Measurements from ENCODE around the gene CDK14.

Gene CDK14

DNA sequence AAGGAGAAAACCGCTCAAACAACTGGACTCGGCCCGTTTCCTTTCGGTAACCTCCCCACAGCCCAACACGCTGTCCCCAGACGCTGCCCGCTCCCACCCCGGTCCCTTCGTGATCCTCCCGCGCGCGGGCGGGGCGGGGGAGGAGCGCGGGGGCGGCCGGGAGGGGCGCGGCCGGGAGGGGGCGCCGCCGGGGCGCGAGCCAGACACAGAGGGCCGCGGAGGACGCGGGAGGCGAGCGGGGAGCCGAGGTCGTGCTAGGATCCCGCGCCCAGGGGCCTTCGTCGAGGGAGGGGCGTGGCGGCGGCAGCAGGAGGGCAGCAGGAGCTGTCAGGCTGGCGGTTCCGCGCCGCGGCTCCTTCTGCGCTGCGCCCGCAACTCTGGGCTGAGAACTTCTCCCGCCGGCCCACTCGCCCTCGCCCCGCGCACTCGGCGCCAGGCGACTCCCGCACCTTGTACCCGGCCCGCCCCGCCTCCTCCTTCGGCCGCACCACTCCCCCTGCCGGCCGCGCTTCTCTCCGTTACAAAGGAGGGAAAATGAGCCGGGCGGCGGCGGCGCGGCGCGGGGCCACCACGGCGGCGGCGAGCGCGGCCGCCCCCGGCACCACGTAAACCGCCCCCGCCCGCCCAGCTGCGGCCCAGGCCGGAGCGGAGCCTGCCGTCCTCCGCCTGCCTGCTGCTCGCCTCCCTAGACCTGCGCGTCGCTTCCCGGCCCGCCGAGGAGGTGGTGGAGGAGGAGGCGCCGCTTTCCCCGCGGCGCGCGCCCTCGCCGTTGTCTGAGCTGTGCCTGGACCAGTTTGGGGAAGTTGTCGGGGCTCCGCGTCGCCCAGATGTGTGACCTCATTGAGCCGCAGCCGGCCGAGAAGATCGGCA is at the start of gene CDK14:
TSS of gene CDK14 (plus strand) at position 521 of the 870 bp plus-strand sequence. CDS start at position 828, 307 bp downstream.
- peak; percentile 77 for DNase-seq (ENCODE audit: extremely low spot score)
- CTCF ChIA-PET: interaction anchor here (0.7 to 3.0 kb wide), 22 partner anchors 8 to 437 kb away, joined by 3 to 16 read pairs (median 4); no protein-coding TSS in a partner anchor
- TF ChIP-seq, protein P1, sequence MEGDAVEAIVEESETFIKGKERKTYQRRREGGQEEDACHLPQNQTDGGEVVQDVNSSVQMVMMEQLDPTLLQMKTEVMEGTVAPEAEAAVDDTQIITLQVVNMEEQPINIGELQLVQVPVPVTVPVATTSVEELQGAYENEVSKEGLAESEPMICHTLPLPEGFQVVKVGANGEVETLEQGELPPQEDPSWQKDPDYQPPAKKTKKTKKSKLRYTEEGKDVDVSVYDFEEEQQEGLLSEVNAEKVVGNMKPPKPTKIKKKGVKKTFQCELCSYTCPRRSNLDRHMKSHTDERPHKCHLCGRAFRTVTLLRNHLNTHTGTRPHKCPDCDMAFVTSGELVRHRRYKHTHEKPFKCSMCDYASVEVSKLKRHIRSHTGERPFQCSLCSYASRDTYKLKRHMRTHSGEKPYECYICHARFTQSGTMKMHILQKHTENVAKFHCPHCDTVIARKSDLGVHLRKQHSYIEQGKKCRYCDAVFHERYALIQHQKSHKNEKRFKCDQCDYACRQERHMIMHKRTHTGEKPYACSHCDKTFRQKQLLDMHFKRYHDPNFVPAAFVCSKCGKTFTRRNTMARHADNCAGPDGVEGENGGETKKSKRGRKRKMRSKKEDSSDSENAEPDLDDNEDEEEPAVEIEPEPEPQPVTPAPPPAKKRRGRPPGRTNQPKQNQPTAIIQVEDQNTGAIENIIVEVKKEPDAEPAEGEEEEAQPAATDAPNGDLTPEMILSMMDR (IDR thresholded peaks at IDR 0.05; ENCODE audit: control extremely low read depth, extremely low read depth, low read depth, missing control alignments): peak; percentile 50
- POLR2A ChIA-PET: interaction anchor here (0.6 to 2.2 kb wide), 3 partner anchors 11 to 1691 kb away, joined by 4 to 7 read pairs (median 7); no protein-coding TSS in a partner anchor

DNA sequence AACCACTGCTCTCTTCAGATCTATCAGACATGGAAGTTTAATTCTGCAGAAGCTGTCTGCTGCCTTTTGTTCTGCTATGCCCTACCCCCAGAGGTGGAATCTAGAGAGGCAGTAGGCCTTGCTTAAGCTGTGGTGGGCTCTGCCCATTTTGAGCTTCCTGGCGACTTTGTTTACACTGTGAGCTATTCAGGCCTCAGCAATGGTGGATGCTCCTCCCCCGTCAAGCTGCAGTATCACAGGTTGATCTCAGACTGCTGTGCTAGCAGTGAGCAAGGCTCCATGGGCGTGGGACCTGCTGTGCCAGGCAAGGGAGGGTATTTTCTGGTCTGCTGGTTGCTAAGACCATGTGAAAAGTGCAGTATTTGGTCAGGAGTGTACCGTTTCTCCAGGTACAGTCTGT is 45.1 kb upstream of the CDK14 start:
- POLR2A ChIA-PET: no interaction called here

DNA sequence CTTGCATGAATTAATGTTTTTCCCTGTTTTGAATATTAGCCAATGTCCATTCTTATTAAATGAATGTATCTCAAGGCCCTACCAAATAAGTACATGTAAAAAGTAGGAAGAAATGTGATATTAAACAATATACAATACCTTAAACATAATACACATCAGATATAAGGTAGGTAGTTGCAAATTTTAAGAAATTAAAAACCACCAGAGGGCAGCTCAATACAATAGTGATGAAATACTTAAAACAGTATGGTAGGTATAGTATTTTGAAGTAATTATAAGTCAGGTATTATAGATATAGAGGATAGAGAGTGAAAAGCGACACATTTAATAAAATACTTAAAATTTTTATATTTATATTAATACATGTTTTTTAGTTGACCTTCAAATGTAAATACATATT is 43.6 kb upstream of the CDK14 start:
- POLR2A ChIA-PET: no interaction called here
- TF ChIP-seq, protein P1 (IDR thresholded peaks at IDR 0.05; ENCODE audit: control extremely low read depth, extremely low read depth, low read depth, missing control alignments): no peak
- DNase-seq (ENCODE audit: extremely low spot score): peak; percentile 15
- CTCF ChIA-PET: interaction anchor here (0.8 to 1.3 kb wide), 4 partner anchors 20 to 482 kb away, joined by 3 to 5 read pairs (median 4); no protein-coding TSS in a partner anchor

More for the DNA sequence above, 45.1 kb upstream of the CDK14 start:
- CTCF ChIA-PET: interaction anchor here (1.0 to 1.3 kb wide), 3 partner anchors 11 to 482 kb away, joined by 3 to 4 read pairs (median 3); no protein-coding TSS in a partner anchor
- TF ChIP-seq, protein P1 (IDR thresholded peaks at IDR 0.05; ENCODE audit: control extremely low read depth, extremely low read depth, low read depth, missing control alignments): no peak
- no peak for DNase-seq (ENCODE audit: extremely low spot score)

DNA sequence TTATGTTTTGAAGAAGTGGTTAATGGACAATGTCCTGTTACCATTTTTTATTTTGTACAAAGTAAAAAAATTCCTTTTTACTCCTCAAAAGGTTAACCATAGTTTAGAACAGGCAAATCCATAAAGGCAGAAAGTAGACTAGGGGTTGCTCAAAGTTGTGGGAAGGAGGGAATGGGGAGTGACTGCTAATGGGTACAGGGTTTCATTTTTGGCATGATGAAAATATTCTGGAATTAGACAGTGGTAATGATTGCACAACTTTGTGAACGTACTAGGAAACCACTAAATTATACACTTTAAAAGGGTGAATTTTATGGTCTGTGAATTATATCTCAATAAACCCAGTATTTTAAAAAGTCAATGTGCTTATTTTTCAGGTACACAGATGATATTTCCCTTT is 35.4 kb upstream of the CDK14 start:
- DNase-seq (ENCODE audit: extremely low spot score): no peak
- ChIA-PET POLR2A (no interaction called here), CTCF (interaction anchor here (0.9 kb wide), 1 partner anchor 16 kb away, joined by 3 read pairs; no protein-coding TSS in a partner anchor)
- TF ChIP-seq, protein P1 (IDR thresholded peaks at IDR 0.05; ENCODE audit: control extremely low read depth, extremely low read depth, low read depth, missing control alignments): no peak

DNA sequence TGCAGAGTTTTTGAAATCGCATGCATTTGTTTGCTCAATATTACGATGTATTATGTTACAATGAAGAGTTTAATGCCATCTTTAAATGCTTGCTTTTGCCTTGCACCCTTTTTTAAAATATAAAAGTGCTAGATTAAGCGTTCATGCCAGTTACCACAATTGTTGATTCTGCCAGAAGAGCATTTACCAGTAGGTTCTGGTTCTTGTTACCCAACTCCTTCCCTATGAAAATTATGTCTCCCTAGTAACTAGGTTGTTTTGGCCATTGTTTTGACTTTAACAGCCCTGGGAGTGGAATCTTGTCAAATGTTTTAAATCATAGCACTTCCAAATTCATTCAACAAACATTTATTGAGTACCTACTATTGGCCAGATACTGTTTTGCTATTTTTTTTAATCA is 32.8 kb upstream of the CDK14 start:
- POLR2A ChIA-PET: no interaction called here
- DNase-seq (ENCODE audit: extremely low spot score): no peak
- CTCF ChIA-PET: interaction anchor here (0.6 to 1.6 kb wide), 4 partner anchors 31 to 471 kb away, joined by 3 to 4 read pairs (median 3); no protein-coding TSS in a partner anchor
- TF ChIP-seq, protein P1 (IDR thresholded peaks at IDR 0.05; ENCODE audit: control extremely low read depth, extremely low read depth, low read depth, missing control alignments): no peak

DNA sequence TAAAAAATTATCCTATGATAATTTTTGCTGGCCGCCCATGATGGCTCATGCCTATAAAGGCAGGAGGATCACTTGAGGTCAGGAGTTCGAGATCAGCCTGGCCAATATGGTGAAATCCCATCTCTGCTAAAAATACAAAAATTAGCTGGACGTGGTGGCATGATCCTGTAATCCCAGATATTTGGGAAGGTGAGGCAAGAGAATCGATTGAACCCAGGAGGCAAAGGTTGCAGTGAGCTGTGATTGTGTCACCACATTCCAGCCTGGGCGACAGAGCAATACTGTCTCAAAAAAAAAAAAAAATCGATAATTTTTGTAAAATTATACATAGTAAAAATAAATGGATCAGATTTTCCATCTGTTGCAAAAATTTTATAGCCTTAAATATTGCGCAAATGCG is 31.7 kb upstream of the CDK14 start:
- DNase-seq (ENCODE audit: extremely low spot score): no peak
- CTCF ChIA-PET: interaction anchor here (1.3 to 1.6 kb wide), 2 partner anchors 15 to 470 kb away, joined by 3 to 4 read pairs; no protein-coding TSS in a partner anchor
- POLR2A ChIA-PET: no interaction called here
- TF ChIP-seq, protein P1 (IDR thresholded peaks at IDR 0.05; ENCODE audit: control extremely low read depth, extremely low read depth, low read depth, missing control alignments): no peak

All from GM10248 (cell line).